SK-N-SH (cell line): Measurements from ENCODE around the gene GGA3. TPM values are rescaled to one million over a fixed set of nuclear protein-coding genes. Genes with fewer than 3 reads are reported as not detected.

ENCODE experiments used
- CTCF ChIA-PET: fragments of 300-600, 350-600 bp; formaldehyde crosslinking; extraction: SDS; loops from one replicate; lab custom pipeline; 2021; lab: Yijun Ruan, JAX
- POLR2A ChIA-PET: fragments of 350-600 bp; sonication (Branson Sonifier 250); formaldehyde crosslinking; extraction: SDS; loops from one replicate; lab custom pipeline; 2020; ENCODE audit warnings: antibody characterized with exemption, inconsistent platforms; lab: Yijun Ruan, JAX
- DNase-seq: peaks from one replicate; pipeline ENCODE4 v3.0.0; 2012
- H2AFZ ChIP-seq: fragments of 200-600 bp; sonication (generic); 2 replicates; pipeline ENCODE4 v1.8.1; 2016; ENCODE audit warnings: antibody characterized with exemption, mild to moderate bottlenecking, low read depth
- H3F3A ChIP-seq: fragments of 200-600 bp; sonication (generic); replicated peaks from 2 replicates; pipeline ENCODE3; 2016; ENCODE audit warnings: antibody characterized with exemption, mild to moderate bottlenecking; ENCODE audit not compliant: insufficient read depth
- H3K27ac ChIP-seq, 2 experiments: fragments of 200-500 bp in 1 of 2; fragments of 200-600 bp in 1 of 2; sonication (Bioruptor generic) in 1 of 2; sonication (generic), shearing (Covaris generic) in 1 of 2; 2 replicates each; pipeline versions ENCODE4 v1.5.1 to v1.6.1; 2014 to 2016; ENCODE audit warnings: low read depth in 2 of 2, inconsistent platforms in 1 of 2, low read length in 1 of 2, mild to moderate bottlenecking in 1 of 2, mixed read lengths in 1 of 2
- H3K27me3 ChIP-seq: fragments of 200-600 bp; sonication (generic), shearing (Covaris generic); 2 replicates; pipeline ENCODE4 v1.6.1; 2016; ENCODE audit warnings: mixed run types; ENCODE audit not compliant: insufficient read depth
- H3K36me3 ChIP-seq, 2 experiments: fragments of 200-500 bp in 1 of 2; fragments of 200-600 bp in 1 of 2; sonication (Bioruptor generic) in 1 of 2; sonication (generic) in 1 of 2; replicated peaks in 1 of 2; 2 replicates each; pipeline versions ENCODE3 to v1.5.1; 2014 to 2016; ENCODE audit warnings: low read length in 1 of 2, mild to moderate bottlenecking in 1 of 2; ENCODE audit not compliant: insufficient read depth in 2 of 2, control insufficient read depth in 1 of 2
- H3K4me1 ChIP-seq, 2 experiments: fragments of 200-500 bp in 1 of 2; fragments of 200-600 bp in 1 of 2; sonication (Bioruptor generic) in 1 of 2; sonication (generic), shearing (Covaris generic) in 1 of 2; 2 replicates each; pipeline versions ENCODE4 v1.5.1 to v1.6.1; 2014 to 2016; ENCODE audit warnings: low read depth in 1 of 2, low read length in 1 of 2, mixed run types in 1 of 2; ENCODE audit not compliant: insufficient read depth in 2 of 2, control insufficient read depth in 1 of 2
- H3K4me2 ChIP-seq: fragments of 200-600 bp; sonication (generic), shearing (Covaris generic); 2 replicates; pipeline ENCODE4 v1.6.1; 2017; ENCODE audit warnings: mixed run types
- H3K4me3 ChIP-seq, 2 experiments: fragments of 200-500 bp in 1 of 2; fragments of 200-600 bp in 1 of 2; sonication (Bioruptor generic) in 1 of 2; sonication (generic), shearing (Covaris generic) in 1 of 2; 2 replicates each; pipeline versions ENCODE4 v1.5.1 to v1.8.1; 2014 to 2016; ENCODE audit warnings: low read depth in 2 of 2, inconsistent platforms in 1 of 2, low read length in 1 of 2, mild to moderate bottlenecking in 1 of 2, mixed read lengths in 1 of 2, moderate library complexity in 1 of 2
- H3K79me2 ChIP-seq: fragments of 200-600 bp; sonication (generic); 2 replicates; pipeline ENCODE4 v1.8.1; 2017; ENCODE audit warnings: mild to moderate bottlenecking; ENCODE audit not compliant: insufficient read depth
- H3K9ac ChIP-seq: fragments of 200-600 bp; sonication (generic); 2 replicates; pipeline ENCODE4 v1.6.1; 2017; ENCODE audit warnings: mixed run types
- H3K9me2 ChIP-seq: fragments of 200-600 bp; sonication (generic); 2 replicates; pipeline ENCODE4 v1.6.1; 2017; ENCODE audit warnings: mixed run types
- H3K9me3 ChIP-seq: fragments of 200-600 bp; sonication (generic); 2 replicates; pipeline ENCODE4 v1.6.1; 2017; ENCODE audit warnings: mixed run types, mild to moderate bottlenecking, moderate library complexity
- H4K20me1 ChIP-seq: fragments of 200-600 bp; sonication (generic); 2 replicates; pipeline ENCODE4 v1.6.1; 2017; ENCODE audit warnings: mild to moderate bottlenecking, mixed run types; ENCODE audit not compliant: insufficient read depth
- CHD2 ChIP-seq: fragments of 150-350 bp; IDR thresholded peaks from 2 replicates; pipeline ENCODE4 v1.6.1; 2018; ENCODE audit warnings: low read length; ENCODE audit not compliant: partially characterized antibody
- ELF1 ChIP-seq: IDR thresholded peaks from 2 replicates; pipeline ENCODE4 v1.4.0; 2012
- EZH2phosphoT487 ChIP-seq: fragments of 200-600 bp; sonication (generic); IDR thresholded peaks from 2 replicates; pipeline ENCODE4 v1.6.1; 2017; ENCODE audit warnings: low read depth, mixed run types, mild to moderate bottlenecking, antibody characterized with exemption, moderate library complexity, borderline replicate concordance
- FOSL2 ChIP-seq: IDR thresholded peaks from 2 replicates; pipeline ENCODE4 v1.4.0; 2012; ENCODE audit warnings: low read depth, mild to moderate bottlenecking, moderate library complexity, borderline replicate concordance
- FOXJ3 ChIP-seq: sonication (generic); formaldehyde crosslinking; IDR thresholded peaks from 2 replicates; pipeline ENCODE4 v1.5.1; 2020; ENCODE audit warnings: mild to moderate bottlenecking, missing genetic modification reagents
- FOXM1 ChIP-seq: IDR thresholded peaks from 2 replicates; pipeline ENCODE4 v1.4.0; 2012; ENCODE audit warnings: low read depth, mild to moderate bottlenecking
- GATA2 ChIP-seq: sonication (generic); formaldehyde crosslinking; IDR thresholded peaks from 2 replicates; pipeline ENCODE4 v1.5.0; 2020; ENCODE audit warnings: mild to moderate bottlenecking, missing genetic modification reagents
- JUND ChIP-seq: IDR thresholded peaks from 2 replicates; pipeline ENCODE4 v1.4.0; 2012
- MEF2A ChIP-seq: IDR thresholded peaks from 2 replicates; pipeline ENCODE4 v1.4.0; 2012; ENCODE audit warnings: low read depth, borderline replicate concordance
- MXI1 ChIP-seq: IDR thresholded peaks from 2 replicates; pipeline ENCODE4 v1.6.1; 2012; ENCODE audit warnings: mild to moderate bottlenecking, low read depth, low read length, improper control_type of control experiment
- NRF1 ChIP-seq: IDR thresholded peaks from 2 replicates; pipeline ENCODE4 v1.6.1; 2012; ENCODE audit warnings: low read depth, mild to moderate bottlenecking, low read length
- POLR2AphosphoS5 ChIP-seq: IDR thresholded peaks from 2 replicates; pipeline ENCODE4 v1.6.1; 2012; ENCODE audit warnings: low read depth, low read length
- RCOR1 ChIP-seq: fragments of 150-350 bp; IDR thresholded peaks from 2 replicates; pipeline ENCODE4 v1.6.1; 2017; ENCODE audit warnings: antibody characterized with exemption, low read length
- RFX5 ChIP-seq: IDR thresholded peaks from 2 replicates; pipeline ENCODE4 v1.6.1; 2012; ENCODE audit warnings: mild to moderate bottlenecking, improper control_type of control experiment, low read length
- RXRA ChIP-seq: IDR thresholded peaks from 2 replicates; pipeline ENCODE4 v1.4.0; 2012; ENCODE audit warnings: low read depth, mild to moderate bottlenecking, borderline replicate concordance
- SMC3 ChIP-seq: IDR thresholded peaks from 2 replicates; pipeline ENCODE4 v1.6.1; 2012; ENCODE audit warnings: low read depth, low read length, improper control_type of control experiment
- TAF1 ChIP-seq: IDR thresholded peaks from 2 replicates; pipeline ENCODE4 v1.6.1; 2012; ENCODE audit warnings: low read depth, mild to moderate bottlenecking, low read length, moderate library complexity, borderline replicate concordance
- TEAD4 ChIP-seq: IDR thresholded peaks from 2 replicates; pipeline ENCODE4 v1.4.0; 2012; ENCODE audit warnings: mild to moderate bottlenecking, borderline replicate concordance; ENCODE audit not compliant: insufficient read depth
- WGBS: methylation state at CpG from one replicate; pipeline ENCODE4 v1.1.6; 2017; ENCODE audit warnings: low lambda C conversion rate; 5-methylcytosine and 5-hydroxymethylcytosine counted together
- polyA plus RNA-seq, 3 experiments: library from polyadenylated mRNA; depleted of rRNA; stranded (reverse); fragments of >200 nt; gene quantifications; 2 replicates each; pipeline ENCODE4 v1.2.3, GENCODE V29; 2012
- TF ChIP-seq, protein P1 (sequence below): IDR thresholded peaks from 2 replicates; pipeline ENCODE4 v1.4.0; 2012; ENCODE audit warnings: low read depth, borderline replicate concordance
- TF ChIP-seq, protein P2 (sequence below): fragments of 150-350 bp; IDR thresholded peaks from 2 replicates; pipeline ENCODE4 v1.6.1; 2017; ENCODE audit warnings: antibody characterized with exemption, low read length, low read depth, borderline replicate concordance
- TF ChIP-seq, protein P3 (sequence below): fragments of 150-350 bp; IDR thresholded peaks from 2 replicates; pipeline ENCODE4 v1.6.1; 2016; ENCODE audit warnings: mild to moderate bottlenecking, low read depth, low read length
- TF ChIP-seq, protein P4 (sequence below): IDR thresholded peaks from 2 replicates; pipeline ENCODE4 v1.4.0; 2012; ENCODE audit warnings: low read depth
- TF ChIP-seq, protein P5 (sequence below): fragments of 200-600 bp; sonication (generic); IDR thresholded peaks from 2 replicates; pipeline ENCODE4 v1.6.1; 2017; ENCODE audit warnings: antibody characterized with exemption, mild to moderate bottlenecking, moderate library complexity

GGA3 gene, protein sequence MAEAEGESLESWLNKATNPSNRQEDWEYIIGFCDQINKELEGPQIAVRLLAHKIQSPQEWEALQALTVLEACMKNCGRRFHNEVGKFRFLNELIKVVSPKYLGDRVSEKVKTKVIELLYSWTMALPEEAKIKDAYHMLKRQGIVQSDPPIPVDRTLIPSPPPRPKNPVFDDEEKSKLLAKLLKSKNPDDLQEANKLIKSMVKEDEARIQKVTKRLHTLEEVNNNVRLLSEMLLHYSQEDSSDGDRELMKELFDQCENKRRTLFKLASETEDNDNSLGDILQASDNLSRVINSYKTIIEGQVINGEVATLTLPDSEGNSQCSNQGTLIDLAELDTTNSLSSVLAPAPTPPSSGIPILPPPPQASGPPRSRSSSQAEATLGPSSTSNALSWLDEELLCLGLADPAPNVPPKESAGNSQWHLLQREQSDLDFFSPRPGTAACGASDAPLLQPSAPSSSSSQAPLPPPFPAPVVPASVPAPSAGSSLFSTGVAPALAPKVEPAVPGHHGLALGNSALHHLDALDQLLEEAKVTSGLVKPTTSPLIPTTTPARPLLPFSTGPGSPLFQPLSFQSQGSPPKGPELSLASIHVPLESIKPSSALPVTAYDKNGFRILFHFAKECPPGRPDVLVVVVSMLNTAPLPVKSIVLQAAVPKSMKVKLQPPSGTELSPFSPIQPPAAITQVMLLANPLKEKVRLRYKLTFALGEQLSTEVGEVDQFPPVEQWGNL
- 42.5 and 43.7 TPM in 2 replicates for polyA plus RNA-seq (2012; rRNA removed)
- polyA plus RNA-seq (2012; cell fraction: cytosol; rRNA removed), result 13.3 and 21.1 TPM in 2 replicates
- 183 and 203 TPM in 2 replicates for polyA plus RNA-seq (2012; cell fraction: nucleus; rRNA removed)

DNA sequence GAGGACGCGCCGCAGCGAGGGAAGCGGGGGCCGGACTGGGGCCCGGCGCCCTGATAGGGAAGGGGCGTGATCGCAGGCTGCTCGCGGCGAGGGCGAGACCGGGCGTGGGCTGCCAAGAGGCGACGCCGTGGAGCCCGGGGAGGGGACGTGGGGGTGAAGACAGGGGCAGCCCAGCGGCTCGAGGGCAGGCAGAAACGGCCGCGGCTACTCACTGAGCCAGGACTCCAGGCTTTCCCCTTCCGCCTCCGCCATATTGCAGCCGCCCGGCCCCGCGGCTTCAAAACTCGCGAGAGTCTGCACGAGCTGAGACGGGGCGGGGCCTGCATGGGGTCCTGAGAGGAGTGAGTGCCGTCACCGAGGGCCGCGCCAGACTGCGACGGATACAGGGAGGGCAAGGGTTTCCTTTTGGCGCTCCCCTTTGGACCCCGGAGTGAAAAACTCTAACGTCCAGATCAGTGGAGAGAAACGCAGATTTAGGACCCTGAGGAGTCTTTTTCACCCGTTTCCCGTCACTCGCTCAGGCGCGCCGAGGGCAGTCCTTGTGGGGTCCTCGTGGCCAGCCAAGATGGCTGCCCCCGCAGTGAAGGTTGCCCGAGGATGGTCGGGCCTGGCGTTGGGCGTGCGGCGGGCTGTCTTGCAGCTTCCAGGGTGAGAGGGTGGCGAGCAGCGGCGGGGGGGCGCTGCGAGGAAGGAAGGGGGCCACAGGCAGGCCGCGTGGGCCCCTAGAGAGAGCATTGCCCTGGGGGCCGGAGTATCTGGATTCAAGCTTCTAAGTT is at the start of gene GGA3, which contains the start of gene MRPS7:
Gene GGA3 (minus strand): TSS at position 271 of the 776 bp plus-strand sequence. CDS start 19 bp downstream, at position 252.
Gene MRPS7 (plus strand): TSS at position 544 of the 776 bp plus-strand sequence. CDS start 22 bp downstream, at position 566.
- peak within 1 kb of the TSS; percentile 91 for H2AFZ ChIP-seq
- H3K27me3 ChIP-seq, result no peaks in the 10 kb centered on the region
- H3K79me2 ChIP-seq, result peaks cover 74% of the 10 kb centered on the region
- peaks cover 13% of the 10 kb centered on the region; the same call in 1 of the 2 replicates for H4K20me1 ChIP-seq
- H3K4me3 ChIP-seq, result peak within 1 kb of the TSS; percentile 88 to 99
- H3F3A ChIP-seq, result no peaks in the 10 kb centered on the region
- H3K4me2 ChIP-seq, result peak within 1 kb of the TSS; percentile 95
- DNase-seq, result peak; percentile 100
- H3K9me2 ChIP-seq, result no peaks in the 10 kb centered on the region
- H3K4me1 ChIP-seq, result peaks cover 4 to 21% of the 10 kb centered on the region in 2 experiments; a peak in 2 of 4 replicates
- peak within 1 kb of the TSS; percentile 96 to 98 for H3K27ac ChIP-seq
- CTCF ChIA-PET, result interaction anchor here (0.5 to 5.7 kb wide), 22 partner anchors 10 to 635 kb away, joined by 3 to 102 read pairs (median 5); partner anchors contain the start of genes GRB2, MIF4GD, NUP85 and SLC25A19
- POLR2A ChIA-PET, result interaction anchor here (0.7 to 3.3 kb wide), 13 partner anchors 10 to 255 kb away, joined by 3 to 67 read pairs (median 5); partner anchors contain the start of genes GRB2, MIF4GD, SLC25A19 and TMEM94
- H3K9ac ChIP-seq, result peak within 1 kb of the TSS; percentile 97
- peaks cover 26 to 34% of the 10 kb centered on the region in 2 experiments for H3K36me3 ChIP-seq
- H3K9me3 ChIP-seq, result no peaks in the 10 kb centered on the region
- WGBS, result under 1% methylated on average over 56 of the region's 69 CpGs
- TF ChIP-seq CHD2, result peak; percentile 100
- TF ChIP-seq FOSL2, result no peak
- TF ChIP-seq RCOR1, result 0 out of 2 replicates have a peak, but pooled peaks have one; percentile 21
- TF ChIP-seq POLR2AphosphoS5, result peak; percentile 85
- TF ChIP-seq JUND, result no peak
- TF ChIP-seq, protein P1, sequence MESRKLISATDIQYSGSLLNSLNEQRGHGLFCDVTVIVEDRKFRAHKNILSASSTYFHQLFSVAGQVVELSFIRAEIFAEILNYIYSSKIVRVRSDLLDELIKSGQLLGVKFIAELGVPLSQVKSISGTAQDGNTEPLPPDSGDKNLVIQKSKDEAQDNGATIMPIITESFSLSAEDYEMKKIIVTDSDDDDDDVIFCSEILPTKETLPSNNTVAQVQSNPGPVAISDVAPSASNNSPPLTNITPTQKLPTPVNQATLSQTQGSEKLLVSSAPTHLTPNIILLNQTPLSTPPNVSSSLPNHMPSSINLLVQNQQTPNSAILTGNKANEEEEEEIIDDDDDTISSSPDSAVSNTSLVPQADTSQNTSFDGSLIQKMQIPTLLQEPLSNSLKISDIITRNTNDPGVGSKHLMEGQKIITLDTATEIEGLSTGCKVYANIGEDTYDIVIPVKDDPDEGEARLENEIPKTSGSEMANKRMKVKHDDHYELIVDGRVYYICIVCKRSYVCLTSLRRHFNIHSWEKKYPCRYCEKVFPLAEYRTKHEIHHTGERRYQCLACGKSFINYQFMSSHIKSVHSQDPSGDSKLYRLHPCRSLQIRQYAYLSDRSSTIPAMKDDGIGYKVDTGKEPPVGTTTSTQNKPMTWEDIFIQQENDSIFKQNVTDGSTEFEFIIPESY, result peak; percentile 98
- TF ChIP-seq, protein P2, sequence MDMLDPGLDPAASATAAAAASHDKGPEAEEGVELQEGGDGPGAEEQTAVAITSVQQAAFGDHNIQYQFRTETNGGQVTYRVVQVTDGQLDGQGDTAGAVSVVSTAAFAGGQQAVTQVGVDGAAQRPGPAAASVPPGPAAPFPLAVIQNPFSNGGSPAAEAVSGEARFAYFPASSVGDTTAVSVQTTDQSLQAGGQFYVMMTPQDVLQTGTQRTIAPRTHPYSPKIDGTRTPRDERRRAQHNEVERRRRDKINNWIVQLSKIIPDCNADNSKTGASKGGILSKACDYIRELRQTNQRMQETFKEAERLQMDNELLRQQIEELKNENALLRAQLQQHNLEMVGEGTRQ, result no peak
- TF ChIP-seq TEAD4, result no peak
- peak; percentile 91 for TF ChIP-seq TAF1
- TF ChIP-seq SMC3, result no peak
- TF ChIP-seq NRF1, result no peak
- peak; percentile 78; the same call in 1 of the 2 replicates for TF ChIP-seq ELF1
- TF ChIP-seq, protein P3, sequence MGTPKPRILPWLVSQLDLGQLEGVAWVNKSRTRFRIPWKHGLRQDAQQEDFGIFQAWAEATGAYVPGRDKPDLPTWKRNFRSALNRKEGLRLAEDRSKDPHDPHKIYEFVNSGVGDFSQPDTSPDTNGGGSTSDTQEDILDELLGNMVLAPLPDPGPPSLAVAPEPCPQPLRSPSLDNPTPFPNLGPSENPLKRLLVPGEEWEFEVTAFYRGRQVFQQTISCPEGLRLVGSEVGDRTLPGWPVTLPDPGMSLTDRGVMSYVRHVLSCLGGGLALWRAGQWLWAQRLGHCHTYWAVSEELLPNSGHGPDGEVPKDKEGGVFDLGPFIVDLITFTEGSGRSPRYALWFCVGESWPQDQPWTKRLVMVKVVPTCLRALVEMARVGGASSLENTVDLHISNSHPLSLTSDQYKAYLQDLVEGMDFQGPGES, result no peak
- TF ChIP-seq, protein P4, sequence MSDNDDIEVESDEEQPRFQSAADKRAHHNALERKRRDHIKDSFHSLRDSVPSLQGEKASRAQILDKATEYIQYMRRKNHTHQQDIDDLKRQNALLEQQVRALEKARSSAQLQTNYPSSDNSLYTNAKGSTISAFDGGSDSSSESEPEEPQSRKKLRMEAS, result peak; percentile 88
- TF ChIP-seq MXI1, result peak; percentile 80
- TF ChIP-seq, protein P5, sequence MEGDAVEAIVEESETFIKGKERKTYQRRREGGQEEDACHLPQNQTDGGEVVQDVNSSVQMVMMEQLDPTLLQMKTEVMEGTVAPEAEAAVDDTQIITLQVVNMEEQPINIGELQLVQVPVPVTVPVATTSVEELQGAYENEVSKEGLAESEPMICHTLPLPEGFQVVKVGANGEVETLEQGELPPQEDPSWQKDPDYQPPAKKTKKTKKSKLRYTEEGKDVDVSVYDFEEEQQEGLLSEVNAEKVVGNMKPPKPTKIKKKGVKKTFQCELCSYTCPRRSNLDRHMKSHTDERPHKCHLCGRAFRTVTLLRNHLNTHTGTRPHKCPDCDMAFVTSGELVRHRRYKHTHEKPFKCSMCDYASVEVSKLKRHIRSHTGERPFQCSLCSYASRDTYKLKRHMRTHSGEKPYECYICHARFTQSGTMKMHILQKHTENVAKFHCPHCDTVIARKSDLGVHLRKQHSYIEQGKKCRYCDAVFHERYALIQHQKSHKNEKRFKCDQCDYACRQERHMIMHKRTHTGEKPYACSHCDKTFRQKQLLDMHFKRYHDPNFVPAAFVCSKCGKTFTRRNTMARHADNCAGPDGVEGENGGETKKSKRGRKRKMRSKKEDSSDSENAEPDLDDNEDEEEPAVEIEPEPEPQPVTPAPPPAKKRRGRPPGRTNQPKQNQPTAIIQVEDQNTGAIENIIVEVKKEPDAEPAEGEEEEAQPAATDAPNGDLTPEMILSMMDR, result no peak
- no peak for TF ChIP-seq EZH2phosphoT487
- TF ChIP-seq MEF2A, result no peak
- no peak for TF ChIP-seq RXRA
- TF ChIP-seq RFX5, result no peak
- TF ChIP-seq GATA2, result no peak
- TF ChIP-seq FOXJ3 (CRISPR knock-in tag), result no peak
- no peak for TF ChIP-seq FOXM1
